Measurements from ENCODE around the gene IREB2.
"Not testable (repeated sequence)": the region's sequence is repeated elsewhere in the genome, so short reads cannot be mapped to it uniquely, and the experiment has no call there.

IREB2 gene

DNA sequence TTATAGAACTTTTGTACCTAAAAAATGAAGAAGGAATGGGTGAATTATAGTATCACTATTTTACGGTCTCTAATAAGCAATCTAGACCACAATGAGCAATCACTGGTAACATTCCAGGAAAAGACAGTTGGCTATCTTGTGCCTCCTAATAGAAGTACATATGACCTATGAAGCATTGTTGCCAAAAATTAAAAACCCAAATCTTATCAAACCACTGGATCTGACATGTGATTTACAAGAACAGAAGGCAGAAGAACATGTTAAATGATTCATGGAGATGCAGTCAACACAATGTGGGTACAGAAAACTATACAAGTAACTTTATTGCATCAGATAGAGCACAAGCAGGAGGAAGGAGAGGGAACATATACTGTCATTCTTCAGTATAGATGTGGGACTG lies 54.9 kb downstream of the IREB2 start:
- no peak for DNase-seq

DNA sequence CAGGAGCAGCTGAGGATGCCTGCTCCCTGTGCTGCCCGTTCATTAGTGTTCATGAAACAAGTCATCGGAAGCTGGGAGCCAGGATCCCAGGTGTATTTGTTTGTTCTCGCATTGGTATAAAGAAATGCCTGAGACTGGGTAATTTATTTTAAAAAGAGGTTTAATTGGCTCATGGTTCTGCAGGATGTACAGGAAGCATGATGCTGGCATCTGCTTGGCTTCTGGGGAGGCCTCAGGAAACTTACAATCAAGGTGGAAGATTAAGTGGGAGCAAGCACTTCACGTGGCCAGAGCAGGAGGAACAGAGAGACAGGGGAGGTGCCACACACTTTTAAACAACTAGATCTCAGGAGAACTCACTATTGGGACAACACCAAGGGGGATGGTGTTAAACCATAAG lies 63.8 kb downstream of the IREB2 start:
- DNase-seq, result no peak

DNA sequence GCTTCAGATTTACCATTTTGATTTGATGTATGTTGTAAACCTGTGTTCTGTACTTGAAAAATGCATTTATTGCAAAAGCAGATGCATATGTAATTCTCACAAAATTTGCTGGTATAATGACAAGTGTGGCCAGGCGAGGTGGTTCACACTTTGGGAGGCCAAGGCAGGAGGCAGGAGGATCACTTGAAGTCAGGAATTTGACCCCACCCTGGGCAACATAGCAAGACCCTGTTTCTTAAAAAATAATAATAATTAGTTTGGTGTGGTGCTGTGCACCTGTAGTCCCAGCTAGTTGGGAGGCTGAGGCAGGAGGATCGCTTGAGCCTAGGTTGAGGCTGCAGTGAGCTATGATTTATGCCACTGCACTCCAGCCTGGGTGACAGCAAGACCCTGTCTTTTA lies 64.6 kb downstream of the IREB2 start:
- no peak for DNase-seq

DNA sequence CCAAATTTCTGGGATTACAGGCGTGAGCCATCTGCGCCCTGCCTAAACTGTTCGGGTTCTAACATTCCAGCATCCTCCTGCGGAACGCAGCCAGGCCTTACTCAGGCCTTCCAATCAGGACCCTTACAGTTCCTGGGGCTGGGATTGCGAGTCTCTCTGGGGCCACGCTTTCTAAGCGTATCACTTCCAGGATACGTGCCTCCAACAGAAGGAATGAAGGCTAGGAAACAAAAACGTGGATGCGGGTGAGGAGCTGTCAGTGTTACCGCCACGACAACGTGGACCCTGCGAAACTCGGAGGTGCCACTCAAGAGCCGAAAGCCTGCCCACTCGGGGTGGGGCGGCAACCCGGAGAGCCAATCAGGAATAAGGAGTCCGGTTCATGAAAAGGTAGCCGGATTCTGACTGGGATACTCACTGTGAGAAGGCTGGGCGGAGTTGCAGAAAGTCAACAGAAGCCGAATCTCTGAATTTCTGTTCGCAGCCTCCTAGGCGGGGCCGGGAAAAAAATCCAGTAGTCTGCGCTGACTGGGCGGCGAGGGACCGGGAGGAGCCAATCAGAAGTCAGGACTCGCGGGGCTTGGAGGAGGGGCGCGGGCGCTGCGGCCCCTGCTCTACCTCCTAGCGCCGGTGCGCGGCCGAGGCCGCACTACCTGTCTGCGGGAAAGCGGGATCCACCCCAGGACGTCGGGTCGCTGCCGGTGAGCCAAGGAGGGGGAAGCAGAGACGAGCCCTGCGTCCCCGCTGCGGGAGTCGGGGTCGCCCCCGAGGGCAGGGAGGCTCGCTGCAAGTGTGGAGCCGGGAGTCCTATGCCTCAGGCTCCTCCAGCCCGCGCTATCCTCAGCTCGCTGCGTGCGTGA lies 69.2 kb downstream of the IREB2 start, which contains the start of gene HYKK:
TSS of gene HYKK (plus strand) at position 607 of the 860 bp plus-strand sequence. CDS start 5,512 bp downstream, outside the sequence.
- peak; percentile 54 for DNase-seq

DNA sequence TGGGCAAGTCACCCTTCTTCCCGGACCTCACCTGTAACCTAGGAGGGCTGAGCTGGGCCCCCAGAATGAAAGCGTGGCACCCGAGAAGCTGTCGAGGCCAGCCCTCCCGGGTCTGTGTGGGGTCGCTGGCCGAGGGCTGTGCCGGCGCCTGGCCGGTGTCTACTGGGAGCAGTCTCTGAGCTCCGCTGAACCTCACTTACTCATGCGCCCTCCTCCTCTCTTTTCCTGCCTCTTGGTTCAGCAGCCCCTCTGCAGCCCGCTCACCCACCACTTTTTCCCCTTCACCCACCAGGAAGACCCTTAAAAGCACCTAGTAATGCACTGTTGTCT lies 69.8 kb downstream of the IREB2 start:
- DNase-seq, result no peak

DNA sequence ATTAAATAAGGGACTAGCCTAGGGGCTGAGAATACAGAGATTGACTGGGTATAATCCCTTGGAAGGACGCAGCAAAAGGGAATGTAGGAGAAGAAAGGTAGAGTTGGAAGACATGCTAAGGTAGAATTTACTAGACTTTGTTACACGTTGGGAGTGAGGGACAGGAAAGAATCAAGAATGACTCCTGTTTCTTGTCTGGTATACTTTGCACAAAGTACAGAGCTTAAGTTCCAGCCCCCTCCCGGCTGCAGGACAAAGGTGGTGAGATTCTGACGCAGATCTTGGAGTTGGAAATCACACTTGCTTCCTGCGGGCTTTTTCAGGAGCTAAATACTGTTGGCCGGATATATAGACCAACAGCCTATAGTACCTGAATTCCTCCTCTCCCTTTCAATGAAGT lies 70.3 kb downstream of the IREB2 start:
- no peak for DNase-seq

DNA sequence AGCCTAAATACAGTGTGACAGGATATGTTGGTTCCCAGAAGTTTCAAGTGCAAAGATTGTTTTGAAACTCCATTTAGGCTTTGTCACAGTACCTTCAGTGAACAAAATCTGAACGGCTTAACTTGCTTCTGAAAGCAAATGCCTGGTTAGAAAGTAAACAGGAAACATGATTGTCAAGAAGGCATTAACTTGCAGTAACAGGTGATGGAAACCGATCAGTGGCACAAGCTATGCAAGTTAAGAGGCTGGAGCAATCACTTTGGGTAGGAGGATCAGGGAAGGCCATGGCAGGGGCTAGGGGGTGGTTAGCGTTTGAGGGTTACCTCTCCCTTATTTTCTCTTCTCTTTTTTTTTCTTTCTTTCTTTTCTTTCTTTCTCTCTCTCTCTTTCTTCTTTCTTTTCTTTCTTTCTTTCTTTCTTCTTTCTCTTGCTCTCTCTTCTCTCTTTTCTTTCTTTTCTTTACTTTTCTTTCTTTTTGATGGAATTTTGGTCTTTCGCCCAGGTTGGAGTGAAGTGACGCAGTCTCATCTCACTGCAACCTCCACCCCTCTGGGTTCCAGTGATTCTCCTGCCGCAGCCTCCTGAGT lies 71.8 kb downstream of the IREB2 start:
- no peak for DNase-seq

DNA sequence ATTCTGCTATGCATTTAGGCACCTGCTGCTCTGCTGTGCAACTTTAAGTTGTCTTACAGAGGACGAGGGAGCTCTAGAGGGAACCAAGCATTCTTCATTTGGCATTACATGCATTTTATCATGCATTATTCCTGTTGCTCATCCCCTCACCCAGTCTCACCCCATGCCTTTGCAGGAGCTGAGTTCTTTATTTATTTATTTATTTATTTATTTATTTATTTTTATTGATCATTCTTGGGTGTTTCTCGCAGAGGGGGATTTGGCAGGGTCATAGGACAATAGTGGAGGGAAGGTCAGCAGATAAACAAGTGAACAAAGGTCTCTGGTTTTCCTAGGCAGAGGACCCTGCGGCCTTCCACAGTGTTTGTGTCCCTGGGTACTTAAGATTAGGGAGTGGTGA lies 82.0 kb downstream of the IREB2 start:
- not testable (repeated sequence) for DNase-seq

DNA sequence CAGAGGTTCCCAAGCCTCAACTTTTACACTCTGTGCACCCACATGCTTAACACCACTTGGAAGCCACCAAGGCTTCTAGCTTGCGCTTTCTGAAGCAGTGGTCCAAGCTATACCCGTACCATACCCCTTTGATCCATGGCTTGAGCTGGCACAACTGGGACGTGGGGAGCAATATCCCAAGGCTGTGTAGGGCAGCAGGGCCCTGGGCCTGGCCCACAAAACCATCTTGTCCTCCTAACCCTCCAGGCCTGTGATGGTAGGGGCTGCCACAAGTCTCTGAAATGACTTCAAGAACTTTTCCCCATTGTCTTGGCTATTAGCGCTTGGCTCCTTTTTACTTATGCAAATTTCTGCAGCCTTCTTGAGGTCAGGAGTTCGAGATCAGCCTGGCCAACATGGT lies 86.2 kb downstream of the IREB2 start:
- DNase-seq, result no peak

DNA sequence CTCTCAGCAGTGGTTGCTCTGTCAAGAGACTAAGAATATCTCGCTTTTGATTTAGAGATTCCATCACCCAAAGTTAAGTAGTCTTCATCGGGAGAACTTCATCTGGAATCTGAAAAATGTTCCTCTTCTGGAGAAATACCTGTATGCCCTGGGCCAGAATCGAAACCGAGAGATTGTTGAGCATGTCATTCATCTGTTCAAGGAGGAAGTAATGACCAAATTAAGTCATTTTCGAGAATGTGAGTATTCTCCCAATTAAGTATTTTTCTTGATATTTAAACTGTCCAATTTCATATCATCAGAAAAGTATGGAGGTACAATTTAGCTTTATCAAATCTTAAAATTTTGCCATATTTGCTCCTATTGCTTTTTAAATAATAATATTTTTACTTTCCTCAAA lies 89.3 kb downstream of the IREB2 start:
- DNase-seq, result no peak

DNA sequence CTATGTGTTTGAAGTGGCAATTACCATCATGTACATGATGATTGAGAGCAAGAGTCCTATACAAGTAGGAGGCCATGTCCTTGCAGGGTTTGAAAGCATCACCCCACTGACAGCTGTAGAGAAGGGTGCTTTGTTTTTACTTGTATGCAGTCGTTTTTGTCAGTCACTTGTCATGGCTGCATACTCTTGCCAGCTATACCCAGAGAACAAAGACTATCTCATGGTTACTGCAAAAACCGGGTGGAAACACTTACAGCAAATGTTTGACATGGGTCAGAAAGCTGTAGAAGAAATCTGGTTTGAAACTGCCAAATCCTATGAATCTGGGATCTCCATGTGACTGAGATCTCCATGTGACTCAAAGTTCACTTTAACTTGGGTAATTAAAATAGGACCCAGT lies 95.3 kb downstream of the IREB2 start:
- no peak for DNase-seq

DNA sequence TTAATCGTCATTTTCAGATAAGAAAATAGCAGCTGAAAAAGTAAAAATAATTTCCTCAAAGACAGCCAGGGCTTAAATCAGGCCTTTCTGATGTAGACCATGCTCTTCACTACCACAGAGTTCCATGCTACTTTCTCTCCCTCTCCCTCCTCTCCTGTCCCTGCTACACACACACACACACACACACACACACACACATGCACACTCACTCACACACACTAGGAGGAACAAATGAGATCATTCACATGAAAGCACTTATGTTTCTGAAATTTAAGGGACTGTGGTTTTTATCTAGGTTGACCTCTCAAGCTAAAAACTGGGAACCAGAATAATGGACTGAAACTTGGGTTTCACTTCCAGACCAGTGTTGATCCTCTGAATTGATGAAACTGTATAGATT lies 98.1 kb downstream of the IREB2 start:
- no peak for DNase-seq

DNA sequence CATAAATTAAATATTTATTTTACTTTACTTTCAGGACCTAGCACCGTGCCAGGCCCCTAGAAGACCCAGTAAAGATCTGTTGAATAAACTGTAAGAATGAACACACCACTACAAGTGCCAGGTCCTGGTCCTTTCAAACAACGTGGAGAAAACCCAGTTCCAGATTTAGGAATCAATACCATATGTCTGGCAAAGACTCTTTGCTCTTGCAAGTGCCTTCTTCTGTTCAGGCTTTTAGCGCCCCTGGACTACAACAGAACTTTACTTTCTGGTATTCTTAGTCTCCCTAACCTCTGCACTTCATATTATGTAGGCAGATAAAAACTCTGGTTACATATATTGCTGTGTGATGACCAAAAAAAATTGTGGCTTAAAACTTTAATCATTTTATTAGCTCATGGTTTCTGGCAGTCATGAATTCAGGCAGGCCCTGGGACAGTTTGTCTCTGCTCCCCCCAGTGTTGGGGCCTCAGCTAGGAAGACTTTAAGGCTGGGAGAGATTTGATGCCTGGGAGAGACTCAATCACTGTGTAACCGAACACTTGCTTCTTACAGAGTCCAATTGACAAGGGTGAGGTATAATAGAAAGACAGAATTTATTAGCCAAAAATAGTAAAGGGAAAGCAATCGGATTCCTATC lies 99.4 kb downstream of the IREB2 start:
- DNase-seq, result no peak

DNA sequence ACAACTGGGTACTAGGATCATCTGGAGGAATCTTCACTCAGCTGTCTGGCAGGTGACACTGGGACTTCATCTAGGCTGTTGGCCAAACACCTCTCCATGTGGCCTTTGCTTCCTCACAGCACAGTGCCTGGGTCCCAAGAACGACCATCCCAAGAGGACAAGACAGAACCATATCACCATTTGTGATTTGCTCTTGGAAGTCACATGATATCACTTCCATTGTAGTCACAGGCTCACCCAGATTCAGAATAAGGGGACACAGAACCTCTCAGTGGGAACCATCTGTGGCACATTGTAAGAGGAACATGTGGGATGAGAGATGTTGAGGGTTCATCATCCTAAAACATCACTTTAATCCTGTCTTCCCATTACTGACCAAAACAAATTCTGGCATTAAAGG lies 100.3 kb downstream of the IREB2 start:
- DNase-seq, result no peak

DNA sequence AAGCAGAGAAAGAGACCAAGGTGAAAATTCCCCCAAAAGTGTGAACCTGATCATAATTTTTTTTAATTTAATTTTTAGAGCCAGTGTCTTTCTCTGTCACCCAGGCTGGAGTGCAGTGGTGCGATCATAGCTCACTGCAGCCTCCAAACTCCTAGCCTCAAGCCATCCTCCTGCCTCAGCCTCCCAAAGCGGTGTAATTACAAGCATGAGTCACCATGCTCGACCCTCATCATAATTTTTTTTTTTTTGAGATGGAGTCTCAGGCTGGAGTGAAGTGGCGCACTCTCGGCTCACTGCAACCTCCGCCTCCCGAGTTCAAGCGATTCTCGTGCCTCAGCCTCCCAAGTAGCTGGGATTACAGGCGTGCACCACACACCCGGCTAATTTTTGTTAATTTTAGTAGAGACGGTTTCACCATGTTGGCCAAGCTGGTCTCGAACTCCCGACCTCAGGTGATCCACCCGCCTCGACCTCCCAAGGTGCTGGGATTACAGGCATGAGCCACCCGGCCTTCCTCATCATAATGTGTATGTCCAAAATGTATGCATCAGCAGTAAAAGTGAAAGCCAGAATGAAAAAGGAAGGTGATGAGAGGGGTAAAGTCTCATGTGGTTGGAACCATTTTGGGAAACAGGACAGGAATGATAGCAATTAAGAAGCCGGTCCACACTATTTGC lies 101.6 kb downstream of the IREB2 start:
- DNase-seq, result not testable (repeated sequence)

DNA sequence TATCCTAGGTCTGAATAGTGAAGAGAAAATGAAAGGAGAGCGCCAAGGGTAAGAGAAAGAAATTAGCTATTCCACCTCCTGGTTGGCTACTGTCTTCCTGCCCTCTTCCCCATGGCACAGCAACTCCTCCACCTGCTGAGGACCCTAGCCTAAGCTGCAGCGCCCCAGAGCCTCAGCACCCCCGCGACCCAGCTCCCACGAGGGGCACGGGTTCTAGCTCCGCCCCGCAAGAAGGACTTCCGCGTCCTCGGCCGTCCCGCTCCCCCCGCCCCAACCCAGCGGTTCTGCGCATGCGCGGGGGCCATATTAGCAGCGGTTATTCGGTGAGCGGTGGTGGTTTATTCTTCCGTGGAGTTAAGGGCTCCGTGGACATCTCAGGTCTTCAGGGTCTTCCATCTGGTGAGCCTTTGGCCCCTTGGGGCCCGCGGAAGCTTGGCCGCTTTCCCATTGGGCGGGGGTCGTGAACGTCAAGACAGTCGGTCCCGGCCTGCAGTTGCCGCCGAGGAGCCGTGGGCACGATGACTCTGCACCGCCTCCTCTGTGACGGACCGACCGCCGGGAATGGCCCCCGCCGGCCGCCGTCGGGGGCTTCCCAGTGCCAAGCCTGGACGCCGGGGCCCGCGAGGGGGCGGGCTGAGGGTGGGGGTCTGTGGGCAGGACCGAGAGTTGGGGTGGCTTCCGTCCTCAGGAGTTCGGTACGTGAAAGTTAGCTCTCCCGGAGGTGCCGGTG lies 102.3 kb downstream of the IREB2 start, which contains the start of gene PSMA4:
TSS of gene PSMA4 (plus strand) at position 304 of the 730 bp plus-strand sequence. CDS start 1,484 bp downstream, outside the sequence.
- peak; percentile 96 for DNase-seq

DNA sequence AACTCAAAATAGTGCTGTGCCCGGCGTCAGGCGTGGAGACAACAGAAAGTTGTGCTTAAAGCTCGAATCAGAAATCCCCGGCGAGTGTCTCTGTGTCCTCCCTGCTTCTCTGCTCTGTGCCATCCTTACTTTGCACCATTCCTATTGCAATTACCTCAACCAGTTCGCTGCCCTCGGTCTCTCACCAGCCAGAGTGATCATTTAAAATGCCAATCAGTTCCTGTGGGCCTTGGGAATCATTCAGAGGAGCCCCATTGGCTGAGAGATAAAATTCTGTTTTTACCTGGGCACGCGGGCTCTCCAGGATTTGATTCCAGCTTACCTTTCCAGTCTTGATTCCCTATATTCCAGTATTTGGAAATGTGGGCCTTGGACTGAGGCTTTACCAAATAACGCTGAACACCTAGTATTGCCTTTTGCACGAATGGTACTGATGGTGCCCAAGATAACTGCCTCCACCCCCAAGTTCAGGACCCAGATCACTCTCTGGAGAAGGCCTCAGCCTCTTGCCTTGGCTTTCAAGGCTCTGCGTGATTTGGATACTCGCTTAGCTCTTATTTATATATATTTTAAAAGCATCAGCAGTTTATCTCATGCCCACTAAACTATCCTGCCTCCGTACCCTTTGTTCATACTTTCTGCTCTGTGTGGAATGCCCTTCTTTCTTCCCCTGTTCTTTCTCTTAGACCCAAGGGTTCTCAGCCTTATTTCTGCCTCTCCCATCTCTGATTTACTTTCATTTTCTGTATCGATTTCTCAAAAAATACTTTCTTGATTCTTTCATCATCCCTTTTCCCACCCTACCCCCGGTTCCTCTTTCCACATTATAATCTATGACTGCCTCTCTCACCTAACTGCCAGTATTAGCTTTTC lies 103.1 kb downstream of the IREB2 start:
- DNase-seq, result no peak

DNA sequence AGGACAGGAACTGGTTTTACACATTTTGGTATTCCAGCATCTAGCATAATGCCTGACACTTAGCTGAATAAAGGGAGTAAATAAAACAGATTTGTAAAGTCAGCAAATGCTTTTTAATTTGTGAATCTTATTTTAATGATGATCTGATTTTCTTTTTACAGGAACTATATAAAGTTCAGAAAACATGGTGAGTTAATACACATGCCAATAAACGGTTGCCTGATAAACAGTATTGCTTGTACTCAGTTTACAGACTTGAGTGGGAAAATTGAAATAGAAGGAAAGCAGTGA lies 103.7 kb downstream of the IREB2 start:
- DNase-seq, result no peak

DNA sequence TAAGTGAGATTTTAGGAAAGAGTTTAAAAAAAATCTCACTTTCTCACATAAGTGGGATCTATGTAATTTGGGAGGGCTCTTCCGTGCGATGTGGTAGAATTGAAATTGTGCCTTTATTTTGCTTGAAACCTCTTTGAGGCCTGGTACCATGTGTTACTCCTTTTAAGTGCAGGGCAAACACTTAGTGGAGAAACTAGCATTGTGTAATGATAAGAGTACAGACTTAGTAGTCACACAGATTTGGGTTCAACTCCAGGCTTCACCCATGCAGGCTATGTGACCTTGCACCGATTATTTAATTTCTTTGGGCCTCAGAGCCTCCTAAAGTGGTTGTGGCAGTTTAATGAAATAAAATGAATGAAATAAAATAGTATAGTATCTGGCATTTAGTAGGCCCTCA lies 104.6 kb downstream of the IREB2 start:
- no peak for DNase-seq

DNA sequence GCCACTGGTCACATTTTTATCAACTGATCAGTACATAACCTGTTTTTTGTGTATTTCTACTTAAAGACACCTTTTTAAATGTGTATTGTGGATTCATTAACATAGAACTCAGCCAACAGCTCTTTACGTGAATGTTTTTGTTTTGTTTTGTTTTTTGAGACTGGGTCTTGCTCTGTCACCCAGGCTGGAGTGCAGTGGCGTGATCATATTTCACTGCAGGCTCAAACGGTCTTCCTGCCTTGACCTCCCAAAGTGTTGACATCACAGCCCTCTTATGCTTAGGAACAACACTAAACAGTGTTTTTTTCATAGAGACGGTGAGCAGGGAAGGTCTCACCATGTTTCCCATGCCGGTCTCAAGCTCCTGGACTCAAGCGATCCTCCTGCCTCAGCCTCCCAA lies 112.2 kb downstream of the IREB2 start:
- DNase-seq, result no peak

DNA sequence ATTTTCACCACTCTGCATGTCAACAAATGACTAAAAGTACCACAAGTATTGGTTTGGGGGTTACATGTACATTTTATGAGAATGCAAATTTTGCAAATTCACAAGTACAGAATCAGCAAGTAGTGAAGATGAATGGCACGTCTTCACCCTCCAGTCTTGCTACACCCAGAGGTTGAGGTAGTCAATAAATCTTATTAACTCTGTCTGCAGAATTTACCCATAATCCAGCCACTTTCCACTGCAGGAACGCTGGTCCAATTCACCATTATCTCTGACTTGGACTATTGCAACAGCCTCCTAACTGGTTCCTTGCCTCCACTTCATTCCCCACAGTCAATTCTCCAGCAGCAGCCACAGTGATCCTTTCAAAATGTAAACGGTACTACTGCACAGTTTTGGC lies 112.8 kb downstream of the IREB2 start:
- no peak for DNase-seq

Data from activated T-cell treated with anti-CD3 and anti-CD28 coated beads for 4 hours (primary cell).